Spleen (tissue), 11 donors: ENCODE data around the gene SLC29A1. TPM values are rescaled to one million over a fixed set of nuclear protein-coding genes. Genes with fewer than 3 reads are reported as not detected.
"Not testable (repeated sequence)": the region's sequence is repeated elsewhere in the genome, so short reads cannot be mapped to it uniquely, and the experiment has no call there.

Experiments used
- DNase-seq: peaks from one replicate; pipeline ENCODE4 v3.0.0-alpha.2; 2020
- H3K27ac ChIP-seq, 8 donors: fragments of 200-600 bp; sonication (generic) in 7 of 8; 1 replicate in 4 of 8; 2 replicates in 4 of 8; pipeline versions ENCODE4 v1.5.0 to v1.8.0; 2016 to 2021; ENCODE audit warnings: inconsistent platforms in 4 of 8, mild to moderate bottlenecking in 4 of 8, moderate library complexity in 1 of 8
- H3K27me3 ChIP-seq, 7 donors: fragments of 200-600 bp; sonication (generic) in 6 of 7; replicated peaks in 1 of 7; 1 replicate in 4 of 7; 2 replicates in 3 of 7; pipeline versions ENCODE4 v1.5.0 to v1.8.0; 2016 to 2021; ENCODE audit warnings: inconsistent platforms in 3 of 7, mild to moderate bottlenecking in 1 of 7
- H3K36me3 ChIP-seq, 6 donors: fragments of 200-600 bp; sonication (generic) in 5 of 6; 1 replicate in 4 of 6; 2 replicates in 2 of 6; pipeline versions ENCODE4 v1.5.0 to v1.8.0; 2016 to 2021; ENCODE audit warnings: inconsistent platforms in 2 of 6
- H3K4me1 ChIP-seq, 6 donors: fragments of 200-600 bp; sonication (generic) in 5 of 6; 1 replicate in 3 of 6; 2 replicates in 3 of 6; pipeline versions ENCODE4 v1.5.0 to v1.8.0; 2016 to 2021; ENCODE audit warnings: inconsistent platforms in 3 of 6
- H3K4me3 ChIP-seq, 8 donors: fragments of 200-600 bp; sonication (generic) in 7 of 8; 1 replicate in 4 of 8; 2 replicates in 4 of 8; pipeline versions ENCODE4 v1.5.0 to v1.8.0; 2016 to 2021; ENCODE audit warnings: inconsistent platforms in 4 of 8, mild to moderate bottlenecking in 4 of 8, moderate library complexity in 2 of 8
- H3K9me3 ChIP-seq, 8 donors: fragments of 200-600 bp; sonication (generic) in 7 of 8; 1 replicate in 4 of 8; 2 replicates in 4 of 8; pipeline versions ENCODE4 v1.5.0 to v1.8.0; 2016 to 2021; ENCODE audit warnings: inconsistent platforms in 4 of 8
- POLR2A ChIP-seq, 3 donors: fragments of 450-650 bp; IDR thresholded peaks; one replicate each; pipeline ENCODE4 v1.5.1; 2017; ENCODE audit warnings: antibody characterized with exemption in 3 of 3, mild to moderate bottlenecking in 1 of 3
- POLR2AphosphoS5 ChIP-seq, 3 donors: sonication (generic); formaldehyde crosslinking; IDR thresholded peaks; one replicate each; pipeline ENCODE4 v1.5.1; 2017; ENCODE audit warnings: antibody characterized with exemption in 3 of 3
- WGBS, 5 donors: extraction: QIAGEN DNeasy Blood & Tissue Kit in 3 of 5; methylation state at CpG; one replicate each; pipeline versions ENCODE4 v1.1.5 to v1.1.7; 2013 to 2018; 5-methylcytosine and 5-hydroxymethylcytosine counted together
- intact Hi-C: fragments of 100-400 bp; cut with DNase I; formaldehyde crosslinking; loops from one replicate; pipeline ENCODE4 v1.15.0; 2023; ENCODE audit warnings: low total_unique reads
- polyA plus RNA-seq, 3 donors: library from polyadenylated mRNA; stranded (reverse); fragments of 200-250 nt; gene quantifications; one replicate each; pipeline ENCODE4 v1.2.1, GENCODE V29; 2013
- total RNA-seq, 7 donors: library from RNA; depleted of rRNA in 3 of 7; stranded (reverse); fragments of >200 nt in 3 of 7; fragmentation: NEBNext Ultra II Directional in 4 of 7; extraction: Animal tissue kit (Norgen Biotek cat#: 25700) in 4 of 7; gene quantifications; one replicate each; pipeline versions ENCODE4 v1.1.0 to v1.2.1, GENCODE V29; 2016 to 2021
- TF ChIP-seq, protein P1 (sequence below), 11 experiments: fragments of 200-600 bp in 7 of 11; fragments of 450-650 bp in 4 of 11; sonication (generic) in 4 of 11; IDR thresholded peaks in 8 of 11; conservative IDR thresholded peaks in 3 of 11; 1 replicate in 7 of 11; 2 replicates in 4 of 11; pipeline versions ENCODE4 v1.4.0 to v1.8.0; 2016 to 2021; ENCODE audit warnings: antibody characterized with exemption in 11 of 11, inconsistent platforms in 4 of 11, mild to moderate bottlenecking in 1 of 11
- donor health status: healthy with polysubstance abuse.
- donor health status: DM: no; HTN: no; CAD: no; lungs with moderate emphysema.
- donor health status: DM: no; HTN: no; CAD: no.
- donor health status: Bipolar disorder and iron deficiency.
- donor health status: healthy.
- donor health status: DM: no; HTN: no; CAD: no.
- donor health status: DM: yes; HTN: yes; CAD: no.

The SLC29A1 gene
- total and polyA plus RNA-seq, 10 donors = 8.5 to 49.4 (median 30.4) TPM

DNA sequence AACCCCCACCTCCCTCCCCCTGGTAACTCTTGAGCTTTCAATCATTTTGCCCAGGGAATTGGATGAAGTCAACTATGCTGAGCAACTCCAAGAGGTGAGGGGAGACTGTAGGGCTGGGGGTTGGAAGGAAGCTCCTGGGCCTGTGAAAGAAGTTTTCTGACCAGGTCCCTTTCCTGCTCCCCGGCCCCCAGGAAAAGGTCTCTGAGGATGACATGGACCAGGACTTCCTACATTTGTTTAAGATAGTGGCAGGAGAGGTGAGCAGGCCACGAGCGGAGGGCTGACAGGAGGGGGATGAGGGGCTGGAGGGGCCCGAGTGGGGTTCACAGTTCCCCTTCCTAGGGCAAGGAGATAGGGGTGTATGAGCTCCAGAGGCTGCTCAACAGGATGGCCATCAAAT is 43.0 kb upstream of the SLC29A1 start:
- no peak for TF ChIP-seq POLR2AphosphoS5 (IDR thresholded peaks at IDR 0.05)
- TF ChIP-seq POLR2A (IDR thresholded peaks at IDR 0.05) = no peak
- TF ChIP-seq, protein P1, sequence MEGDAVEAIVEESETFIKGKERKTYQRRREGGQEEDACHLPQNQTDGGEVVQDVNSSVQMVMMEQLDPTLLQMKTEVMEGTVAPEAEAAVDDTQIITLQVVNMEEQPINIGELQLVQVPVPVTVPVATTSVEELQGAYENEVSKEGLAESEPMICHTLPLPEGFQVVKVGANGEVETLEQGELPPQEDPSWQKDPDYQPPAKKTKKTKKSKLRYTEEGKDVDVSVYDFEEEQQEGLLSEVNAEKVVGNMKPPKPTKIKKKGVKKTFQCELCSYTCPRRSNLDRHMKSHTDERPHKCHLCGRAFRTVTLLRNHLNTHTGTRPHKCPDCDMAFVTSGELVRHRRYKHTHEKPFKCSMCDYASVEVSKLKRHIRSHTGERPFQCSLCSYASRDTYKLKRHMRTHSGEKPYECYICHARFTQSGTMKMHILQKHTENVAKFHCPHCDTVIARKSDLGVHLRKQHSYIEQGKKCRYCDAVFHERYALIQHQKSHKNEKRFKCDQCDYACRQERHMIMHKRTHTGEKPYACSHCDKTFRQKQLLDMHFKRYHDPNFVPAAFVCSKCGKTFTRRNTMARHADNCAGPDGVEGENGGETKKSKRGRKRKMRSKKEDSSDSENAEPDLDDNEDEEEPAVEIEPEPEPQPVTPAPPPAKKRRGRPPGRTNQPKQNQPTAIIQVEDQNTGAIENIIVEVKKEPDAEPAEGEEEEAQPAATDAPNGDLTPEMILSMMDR (IDR thresholded peaks at IDR 0.05 in 8 of 11, conservative IDR thresholded peaks at IDR 0.05 in 3 of 11) = no peak
- Histone ChIP-seq H3K4me3 (no peak overlapping the region), H3K27ac (no peak overlapping the region), H3K9me3 (no peaks in the 10 kb centered on the region), H3K36me3 (no peaks in the 10 kb centered on the region), H3K4me1 (peaks cover 3 to 30% (median 12%) of the 10 kb centered on the region in 6 donors), H3K27me3 (peaks cover 0 to 19% (median 0%) of the 10 kb centered on the region in 7 donors)
- 76 to 92% (median 82%) methylated on average over 4 of the region's 4 CpGs for WGBS, 5 donors
- intact Hi-C loops = no loop called here
- peak; percentile 47 for DNase-seq

DNA sequence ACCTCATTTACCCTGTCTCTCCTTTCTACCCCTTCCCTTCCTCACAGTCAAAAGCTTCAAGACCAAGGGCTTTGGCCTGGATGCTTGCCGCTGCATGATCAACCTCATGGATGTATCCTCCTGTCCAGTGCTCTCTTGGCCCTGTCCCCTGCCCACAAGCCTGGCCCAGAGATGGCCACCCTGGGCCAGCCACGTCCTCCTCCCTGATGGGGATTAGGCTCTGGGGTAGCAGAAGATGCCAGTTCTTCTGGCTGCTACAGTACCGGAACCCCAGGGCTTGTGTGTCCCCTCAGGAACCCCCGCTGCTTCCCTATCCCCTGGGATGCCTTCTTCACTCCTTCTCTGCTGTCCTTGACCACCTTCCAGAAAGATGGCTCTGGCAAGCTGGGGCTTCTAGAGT is 42.5 kb upstream of the SLC29A1 start:
- H3K9me3 ChIP-seq = no peaks in the 10 kb centered on the region
- 93 to 99% (median 95%) methylated on average over 4 of the region's 4 CpGs for WGBS, 5 donors
- H3K27me3 ChIP-seq = peaks cover 0 to 19% (median 0%) of the 10 kb centered on the region in 7 donors
- H3K4me1 ChIP-seq = peaks cover 3 to 33% (median 12%) of the 10 kb centered on the region in 6 donors
- TF ChIP-seq POLR2A (IDR thresholded peaks at IDR 0.05) = no peak
- no peak for TF ChIP-seq POLR2AphosphoS5 (IDR thresholded peaks at IDR 0.05)
- TF ChIP-seq, protein P1 (IDR thresholded peaks at IDR 0.05 in 8 of 11, conservative IDR thresholded peaks at IDR 0.05 in 3 of 11) = no peak
- H3K4me3 ChIP-seq = no peak overlapping the region
- peak; percentile 56 for DNase-seq
- intact Hi-C loops = no loop called here
- H3K27ac ChIP-seq = no peak overlapping the region
- H3K36me3 ChIP-seq = no peaks in the 10 kb centered on the region

DNA sequence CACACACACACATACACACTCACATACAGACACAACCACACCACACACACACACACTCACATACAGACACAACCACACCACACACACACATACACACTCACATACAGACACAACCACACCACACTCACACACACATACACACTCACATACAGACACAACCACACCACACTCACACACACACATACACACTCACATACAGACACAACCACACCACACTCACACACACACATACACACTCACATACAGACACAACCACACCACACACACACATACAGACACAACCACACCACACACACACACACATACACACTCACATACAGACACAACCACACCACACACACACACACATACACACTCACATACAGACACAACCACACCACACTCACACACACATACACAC is 41.6 kb upstream of the SLC29A1 start:
- H3K4me3 ChIP-seq, intact Hi-C loops, DNase-seq, H3K27ac ChIP-seq, H3K36me3 ChIP-seq, H3K9me3 ChIP-seq: not testable (repeated sequence)
- Histone ChIP-seq H3K4me1 (peaks cover 1 to 33% (median 8%) of the 10 kb centered on the region in 6 donors), H3K27me3 (peaks cover 0 to 15% (median 0%) of the 10 kb centered on the region in 7 donors)

DNA sequence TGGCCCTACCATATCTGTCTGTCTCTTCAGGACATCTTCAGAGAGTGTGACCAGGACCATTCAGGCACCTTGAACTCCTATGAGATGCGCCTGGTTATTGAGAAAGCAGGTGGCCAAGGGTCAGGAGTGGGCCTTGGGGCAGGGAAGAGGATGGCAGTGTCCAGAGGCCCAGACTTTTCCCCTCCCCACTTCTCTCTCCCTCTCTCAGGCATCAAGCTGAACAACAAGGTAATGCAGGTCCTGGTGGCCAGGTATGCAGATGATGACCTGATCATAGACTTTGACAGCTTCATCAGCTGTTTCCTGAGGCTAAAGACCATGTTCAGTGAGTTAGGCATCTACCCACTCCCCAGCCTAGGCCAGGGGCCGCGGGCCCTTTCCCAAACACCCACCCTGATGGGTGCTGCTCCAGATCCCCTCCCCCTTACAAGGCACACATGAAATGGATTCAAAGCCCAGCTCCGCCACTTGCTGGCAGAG is 40.4 kb upstream of the SLC29A1 start:
- Histone ChIP-seq H3K9me3 (no peaks in the 10 kb centered on the region), H3K27ac (no peak overlapping the region), H3K4me1 (peaks cover 0 to 27% (median 2%) of the 10 kb centered on the region in 6 donors), H3K27me3 (peaks cover 0 to 15% (median 0%) of the 10 kb centered on the region in 7 donors), H3K4me3 (no peak overlapping the region), H3K36me3 (no peaks in the 10 kb centered on the region)
- 94 to 97% (median 95%) methylated on average over 4 of the region's 4 CpGs for WGBS, 5 donors
- intact Hi-C loops = no loop called here
- TF ChIP-seq POLR2A (IDR thresholded peaks at IDR 0.05) = no peak
- peak; percentile 24 for DNase-seq

DNA sequence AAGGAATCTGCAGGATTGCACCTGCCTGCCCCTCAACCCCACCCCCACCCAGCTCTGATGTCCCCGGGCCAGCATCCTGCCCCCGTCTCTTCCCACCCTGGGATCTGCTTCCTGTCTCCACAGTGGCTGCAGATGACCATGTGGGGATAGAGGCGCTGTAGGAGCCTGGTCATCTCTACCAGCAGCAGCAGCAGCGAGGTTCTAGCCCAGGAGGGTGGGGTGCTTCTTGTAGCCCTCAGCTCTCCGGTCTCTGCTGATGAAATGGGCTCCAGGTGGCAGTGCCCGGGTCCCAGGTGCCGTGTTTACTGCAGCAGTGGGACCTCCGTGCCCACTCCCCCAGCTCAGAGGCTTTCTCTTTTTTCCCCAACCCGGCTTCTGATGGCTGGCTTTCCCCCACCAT is 39.6 kb upstream of the SLC29A1 start:
- WGBS, 5 donors = 61 to 79% (median 75%) methylated on average over 9 of the region's 9 CpGs
- H3K4me1 ChIP-seq = peaks cover 0 to 22% (median 2%) of the 10 kb centered on the region in 6 donors
- H3K36me3 ChIP-seq = no peaks in the 10 kb centered on the region
- TF ChIP-seq, protein P1 (IDR thresholded peaks at IDR 0.05 in 8 of 11, conservative IDR thresholded peaks at IDR 0.05 in 3 of 11) = no peak
- TF ChIP-seq POLR2A (IDR thresholded peaks at IDR 0.05) (no peak), POLR2AphosphoS5 (IDR thresholded peaks at IDR 0.05) (no peak)
- peaks cover 0 to 15% (median 0%) of the 10 kb centered on the region in 7 donors for H3K27me3 ChIP-seq
- intact Hi-C loops = no loop called here
- no peaks in the 10 kb centered on the region for H3K9me3 ChIP-seq
- H3K4me3 ChIP-seq = no peak overlapping the region
- H3K27ac ChIP-seq = no peak overlapping the region
- DNase-seq = peak; percentile 46

DNA sequence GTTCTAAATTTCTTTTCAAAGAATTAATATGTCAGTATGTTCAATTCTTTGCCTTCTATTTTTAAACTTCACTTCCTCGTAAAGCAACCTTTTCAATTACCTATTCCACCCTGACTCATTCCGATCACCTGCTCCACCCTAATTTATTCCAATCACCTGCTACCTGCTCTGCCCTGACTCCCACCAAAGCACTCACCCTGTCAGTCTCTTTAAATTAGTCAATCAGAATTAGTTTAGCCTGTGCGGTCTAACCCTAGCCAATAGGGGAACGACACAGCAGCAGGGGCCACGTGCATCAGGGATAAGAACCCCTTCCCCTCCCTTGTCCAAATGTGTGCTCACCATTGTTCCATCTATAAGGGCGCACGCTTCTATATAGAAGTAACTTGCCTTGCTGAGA is 38.0 kb upstream of the SLC29A1 start:
- peaks cover 0 to 12% (median 2%) of the 10 kb centered on the region in 6 donors for H3K4me1 ChIP-seq
- DNase-seq, H3K9me3 ChIP-seq, H3K36me3 ChIP-seq, H3K27ac ChIP-seq, H3K4me3 ChIP-seq, intact Hi-C loops: not testable (repeated sequence)
- 84 to 87% (median 84%) methylated on average over 7 of the region's 7 CpGs for WGBS, 5 donors
- peaks cover 0 to 15% (median 0%) of the 10 kb centered on the region in 7 donors for H3K27me3 ChIP-seq
